IMR-90 (cell line): ENCODE data around the gene RIMS3. TPM values are rescaled to one million over a fixed set of nuclear protein-coding genes. Genes with fewer than 3 reads are reported as not detected.
A peak's percentile ranks its signal among the peaks of the same experiment; 100 is the strongest.

Experiments
- ATAC-seq: fragments of 200-7000 bp; cut with Tn5 transposase; 2 replicates; pipeline ENCODE4 v1.9.1; 2020; ENCODE audit warnings: low read depth, mild to moderate bottlenecking, moderate library complexity
- BruUV-seq: library from RNA; stranded (reverse); fragments of 400-500 nt; replicated peaks from 2 replicates; lab custom pipeline; 2021; lab: Mats Ljungman, UMichigan
- CTCF ChIA-PET: fragments of 300-600 bp; formaldehyde crosslinking; extraction: SDS; loops from one replicate; lab custom pipeline; 2021; ENCODE audit warnings: antibody characterized with exemption; lab: Yijun Ruan, JAX
- POLR2A ChIA-PET: fragments of 300-600 bp; sonication (Branson Sonifier 250); formaldehyde crosslinking; loops from one replicate; lab custom pipeline; 2022; ENCODE audit warnings: antibody characterized with exemption; ENCODE audit not compliant: unreplicated experiment; lab: Charles Lee
- DNase-seq: peaks from one replicate; pipeline ENCODE4 v3.0.0; 2013
- H2AFZ ChIP-seq: replicated peaks from 2 replicates; pipeline ENCODE3; 2013; ENCODE audit warnings: low read length, mild to moderate bottlenecking; ENCODE audit not compliant: poor library complexity
- H2AK5ac ChIP-seq: 2 replicates; pipeline ENCODE4 v1.6.1; 2013; ENCODE audit warnings: low read depth, low read length, inconsistent platforms
- H2AK9ac ChIP-seq: replicated peaks from 2 replicates; pipeline ENCODE3; 2013; ENCODE audit warnings: mild to moderate bottlenecking, low read depth, low read length, moderate library complexity; ENCODE audit not compliant: poor library complexity
- H2BK120ac ChIP-seq: 2 replicates; pipeline ENCODE4 v1.6.1; 2013; ENCODE audit warnings: low read depth, low read length, inconsistent platforms
- H2BK15ac ChIP-seq: 3 replicates; pipeline ENCODE4 v1.6.1; 2013; ENCODE audit warnings: low read depth, low read length, inconsistent platforms
- H2BK20ac ChIP-seq: 2 replicates; pipeline ENCODE4 v1.6.1; 2013; ENCODE audit warnings: low read depth, mild to moderate bottlenecking, inconsistent platforms, low read length, moderate library complexity
- H2BK5ac ChIP-seq: 2 replicates; pipeline ENCODE4 v1.6.1; 2013; ENCODE audit warnings: mild to moderate bottlenecking, low read depth, low read length, inconsistent platforms; ENCODE audit not compliant: poor library complexity, severe bottlenecking
- H3K14ac ChIP-seq: replicated peaks from 2 replicates; pipeline ENCODE4 v1.6.1; 2013; ENCODE audit warnings: low read depth, low read length, inconsistent platforms
- H3K18ac ChIP-seq: 2 replicates; pipeline ENCODE4 v1.6.1; 2013; ENCODE audit warnings: low read depth, low read length, control low read depth
- H3K23ac ChIP-seq: 2 replicates; pipeline ENCODE4 v1.6.1; 2013; ENCODE audit warnings: low read depth, low read length, inconsistent platforms
- H3K27ac ChIP-seq: 2 replicates; pipeline ENCODE4 v1.5.1; 2013; ENCODE audit warnings: mild to moderate bottlenecking, control low read depth, low read length; ENCODE audit not compliant: insufficient read depth
- H3K27me3 ChIP-seq: 2 replicates; pipeline ENCODE4 v1.6.1; 2013; ENCODE audit warnings: low read length; ENCODE audit not compliant: control insufficient read depth, insufficient read depth
- H3K36me3 ChIP-seq: 2 replicates; pipeline ENCODE4 v1.6.1; 2013; ENCODE audit warnings: low read length, mixed read lengths; ENCODE audit not compliant: control insufficient read depth, insufficient read depth
- H3K4ac ChIP-seq: 2 replicates; pipeline ENCODE4 v1.6.1; 2013; ENCODE audit warnings: low read depth, low read length, inconsistent platforms
- H3K4me1 ChIP-seq: 2 replicates; pipeline ENCODE4 v1.6.1; 2013; ENCODE audit warnings: low read length, mixed read lengths; ENCODE audit not compliant: control insufficient read depth, insufficient read depth
- H3K4me2 ChIP-seq: 2 replicates; pipeline ENCODE4 v1.6.1; 2013; ENCODE audit warnings: low read depth, mild to moderate bottlenecking, control low read depth, low read length, moderate library complexity
- H3K4me3 ChIP-seq: 2 replicates; pipeline ENCODE4 v1.5.1; 2013; ENCODE audit warnings: low read depth, mild to moderate bottlenecking, control low read depth, low read length, moderate library complexity; ENCODE audit not compliant: insufficient read depth
- H3K56ac ChIP-seq: 2 replicates; pipeline ENCODE4 v1.6.1; 2013; ENCODE audit warnings: low read length, inconsistent platforms; ENCODE audit not compliant: insufficient read depth; ENCODE audit errors: extremely low read depth
- H3K79me1 ChIP-seq, 2 experiments: 2 replicates each; pipeline ENCODE4 v1.6.1; 2013; ENCODE audit warnings: low read length in 2 of 2, inconsistent platforms in 1 of 2, low read depth in 1 of 2
- H3K9ac ChIP-seq: 2 replicates; pipeline ENCODE4 v1.6.1; 2013; ENCODE audit warnings: low read depth, low read length, control low read depth
- H3K9me1 ChIP-seq: 2 replicates; pipeline ENCODE4 v1.6.1; 2013; ENCODE audit warnings: low read length, inconsistent platforms; ENCODE audit not compliant: insufficient read depth
- H3K9me3 ChIP-seq: 2 replicates; pipeline ENCODE4 v1.6.1; 2013; ENCODE audit warnings: low read length; ENCODE audit not compliant: control insufficient read depth, insufficient read depth
- H4K20me1 ChIP-seq: 2 replicates; pipeline ENCODE4 v1.6.1; 2013; ENCODE audit warnings: low read length, inconsistent platforms; ENCODE audit not compliant: insufficient read depth
- H4K5ac ChIP-seq: 2 replicates; pipeline ENCODE4 v1.6.1; 2013; ENCODE audit warnings: mild to moderate bottlenecking, low read depth, low read length, control low read depth
- H4K8ac ChIP-seq, 2 experiments: 2 replicates each; pipeline ENCODE4 v1.6.1; 2013; ENCODE audit warnings: low read depth in 2 of 2, low read length in 2 of 2, control low read depth in 1 of 2, inconsistent platforms in 1 of 2
- H4K91ac ChIP-seq: 2 replicates; pipeline ENCODE4 v1.6.1; 2013; ENCODE audit warnings: low read depth, low read length, inconsistent platforms; ENCODE audit not compliant: insufficient read depth
- BHLHE40 ChIP-seq: fragments of 150-350 bp; IDR thresholded peaks from 2 replicates; pipeline ENCODE4 v1.6.1; 2016; ENCODE audit warnings: mild to moderate bottlenecking, low read depth, low read length
- CEBPB ChIP-seq: IDR thresholded peaks from 2 replicates; pipeline ENCODE4 v1.6.1; 2012; ENCODE audit warnings: low read depth, low read length, improper control_type of control experiment
- CHD1 ChIP-seq: IDR thresholded peaks from 2 replicates; pipeline ENCODE4 v1.6.1; 2012; ENCODE audit warnings: low read depth, low read length, improper control_type of control experiment
- FOS ChIP-seq: fragments of 150-350 bp; IDR thresholded peaks from 2 replicates; pipeline ENCODE4 v1.6.1; 2016; ENCODE audit warnings: low read depth, low read length
- MAZ ChIP-seq: IDR thresholded peaks from 2 replicates; pipeline ENCODE4 v1.6.1; 2012; ENCODE audit warnings: low read depth, mild to moderate bottlenecking, low read length, improper control_type of control experiment, moderate library complexity, borderline replicate concordance
- NFE2L2 ChIP-seq: fragments of 150-350 bp; IDR thresholded peaks from 2 replicates; pipeline ENCODE4 v1.6.1; 2016; ENCODE audit warnings: low read depth, mild to moderate bottlenecking, low read length
- POLR2A ChIP-seq: IDR thresholded peaks from 2 replicates; pipeline ENCODE4 v1.6.1; 2012; ENCODE audit warnings: mild to moderate bottlenecking, low read depth, low read length
- RAD21 ChIP-seq: IDR thresholded peaks from 2 replicates; pipeline ENCODE4 v1.6.1; 2012; ENCODE audit warnings: low read length, improper control_type of control experiment
- RCOR1 ChIP-seq: IDR thresholded peaks from 2 replicates; pipeline ENCODE4 v1.6.1; 2012; ENCODE audit warnings: mild to moderate bottlenecking, low read length, improper control_type of control experiment; ENCODE audit not compliant: insufficient replicate concordance
- RFX5 ChIP-seq: IDR thresholded peaks from 2 replicates; pipeline ENCODE4 v1.8.0; 2012; ENCODE audit warnings: low read depth, mild to moderate bottlenecking, low read length, moderate library complexity
- WGBS, 2 experiments: methylation state at CpG; one replicate each; pipeline versions ENCODE4 v1.1.5 to v1.1.7; 2013; ENCODE audit warnings: missing lambda C conversion rate in 2 of 2; ENCODE audit not compliant: insufficient read length in 1 of 2; ENCODE audit errors: extremely low coverage in 2 of 2; 5-methylcytosine and 5-hydroxymethylcytosine counted together
- dilution Hi-C: fragments of 300-500 bp; cut with HindIII; formaldehyde crosslinking; loops from one replicate; pipeline ENCODE4 v1.14.3; 2018; ENCODE audit warnings: low sequenced_read_pairs; ENCODE audit not compliant: unreplicated experiment
- in situ Hi-C: fragments of 300-500 bp; cut with MboI; formaldehyde crosslinking; loops from 3 replicates; pipeline ENCODE4 v1.14.3; 2019; ENCODE audit warnings: low sequenced_read_pairs, inconsistent platforms, mixed read lengths
- intact Hi-C: fragments of 100-400 bp; cut with micrococcal nuclease; formaldehyde crosslinking; loops from 2 replicates; pipeline ENCODE4 v1.10.0; 2022
- polyA plus RNA-seq, 3 experiments: library from polyadenylated mRNA; depleted of rRNA; stranded (reverse); fragments of >200 nt; gene quantifications; 2 replicates each; pipeline ENCODE4 v1.2.3, GENCODE V29; 2012; ENCODE audit warnings: low replicate concordance in 1 of 3
- total RNA-seq: library from RNA; depleted of rRNA; stranded (reverse); fragments of >200 nt; gene quantifications from 2 replicates; pipeline ENCODE4 v1.2.3, GENCODE V29; 2012
- TF ChIP-seq, protein P1 (sequence below): fragments of 150-350 bp; IDR thresholded peaks from 2 replicates; pipeline ENCODE4 v1.6.1; 2017; ENCODE audit warnings: mild to moderate bottlenecking, antibody characterized with exemption, low read length, low read depth
- TF ChIP-seq, protein P2 (sequence below): conservative IDR thresholded peaks from 2 replicates; pipeline ENCODE4 v1.5.1; 2012; ENCODE audit warnings: mild to moderate bottlenecking, low read depth, low read length, improper control_type of control experiment
- TF ChIP-seq, protein P3 (sequence below): fragments of 150-350 bp; IDR thresholded peaks from 2 replicates; pipeline ENCODE4 v1.6.1; 2016; ENCODE audit warnings: low read depth, mild to moderate bottlenecking, low read length, moderate library complexity, borderline replicate concordance

Gene RIMS3
- total and polyA plus RNA-seq, 2 of the 4 experiments (the other 2 are of a cell fraction) = 0.10 to 0.36 TPM

DNA sequence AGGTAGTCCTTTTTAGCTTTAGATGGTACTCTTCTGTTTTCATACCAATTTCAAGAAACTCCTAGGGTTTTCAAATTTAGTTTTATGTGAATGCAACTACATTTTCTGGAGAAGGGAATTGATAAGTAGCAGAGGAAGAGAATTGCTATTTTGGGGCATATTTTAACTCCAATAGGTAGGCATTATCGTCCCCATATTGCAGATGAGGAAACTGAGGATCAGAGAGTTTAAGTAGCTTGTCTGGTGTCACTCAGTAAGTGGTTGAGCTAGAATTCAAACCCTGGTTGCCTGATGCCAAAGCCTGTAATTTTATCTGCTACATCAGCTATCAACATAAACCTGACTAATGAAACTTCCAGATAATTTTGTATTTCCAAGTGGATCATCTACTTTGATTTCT lies 27.9 kb upstream of the RIMS3 start:
- TF ChIP-seq RFX5 (no peak), CHD1 (no peak), NFE2L2 (no peak), MAZ (no peak), POLR2A (no peak), BHLHE40 (no peak), RCOR1 (no peak), RAD21 (no peak), CEBPB (no peak), FOS (no peak)
- TF ChIP-seq, protein P1, sequence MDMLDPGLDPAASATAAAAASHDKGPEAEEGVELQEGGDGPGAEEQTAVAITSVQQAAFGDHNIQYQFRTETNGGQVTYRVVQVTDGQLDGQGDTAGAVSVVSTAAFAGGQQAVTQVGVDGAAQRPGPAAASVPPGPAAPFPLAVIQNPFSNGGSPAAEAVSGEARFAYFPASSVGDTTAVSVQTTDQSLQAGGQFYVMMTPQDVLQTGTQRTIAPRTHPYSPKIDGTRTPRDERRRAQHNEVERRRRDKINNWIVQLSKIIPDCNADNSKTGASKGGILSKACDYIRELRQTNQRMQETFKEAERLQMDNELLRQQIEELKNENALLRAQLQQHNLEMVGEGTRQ = no peak
- TF ChIP-seq, protein P2, sequence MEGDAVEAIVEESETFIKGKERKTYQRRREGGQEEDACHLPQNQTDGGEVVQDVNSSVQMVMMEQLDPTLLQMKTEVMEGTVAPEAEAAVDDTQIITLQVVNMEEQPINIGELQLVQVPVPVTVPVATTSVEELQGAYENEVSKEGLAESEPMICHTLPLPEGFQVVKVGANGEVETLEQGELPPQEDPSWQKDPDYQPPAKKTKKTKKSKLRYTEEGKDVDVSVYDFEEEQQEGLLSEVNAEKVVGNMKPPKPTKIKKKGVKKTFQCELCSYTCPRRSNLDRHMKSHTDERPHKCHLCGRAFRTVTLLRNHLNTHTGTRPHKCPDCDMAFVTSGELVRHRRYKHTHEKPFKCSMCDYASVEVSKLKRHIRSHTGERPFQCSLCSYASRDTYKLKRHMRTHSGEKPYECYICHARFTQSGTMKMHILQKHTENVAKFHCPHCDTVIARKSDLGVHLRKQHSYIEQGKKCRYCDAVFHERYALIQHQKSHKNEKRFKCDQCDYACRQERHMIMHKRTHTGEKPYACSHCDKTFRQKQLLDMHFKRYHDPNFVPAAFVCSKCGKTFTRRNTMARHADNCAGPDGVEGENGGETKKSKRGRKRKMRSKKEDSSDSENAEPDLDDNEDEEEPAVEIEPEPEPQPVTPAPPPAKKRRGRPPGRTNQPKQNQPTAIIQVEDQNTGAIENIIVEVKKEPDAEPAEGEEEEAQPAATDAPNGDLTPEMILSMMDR = no peak
- TF ChIP-seq, protein P3, sequence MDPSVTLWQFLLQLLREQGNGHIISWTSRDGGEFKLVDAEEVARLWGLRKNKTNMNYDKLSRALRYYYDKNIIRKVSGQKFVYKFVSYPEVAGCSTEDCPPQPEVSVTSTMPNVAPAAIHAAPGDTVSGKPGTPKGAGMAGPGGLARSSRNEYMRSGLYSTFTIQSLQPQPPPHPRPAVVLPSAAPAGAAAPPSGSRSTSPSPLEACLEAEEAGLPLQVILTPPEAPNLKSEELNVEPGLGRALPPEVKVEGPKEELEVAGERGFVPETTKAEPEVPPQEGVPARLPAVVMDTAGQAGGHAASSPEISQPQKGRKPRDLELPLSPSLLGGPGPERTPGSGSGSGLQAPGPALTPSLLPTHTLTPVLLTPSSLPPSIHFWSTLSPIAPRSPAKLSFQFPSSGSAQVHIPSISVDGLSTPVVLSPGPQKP = no peak
- Histone ChIP-seq H4K91ac (no peak overlapping the region), H2BK15ac (no peak overlapping the region), H4K5ac (no peak overlapping the region), H3K14ac (no peak overlapping the region), H3K27me3 (no peaks in the 10 kb centered on the region), H2AK5ac (no peak overlapping the region), H3K9me3 (no peaks in the 10 kb centered on the region), H3K4me3 (no peak overlapping the region), H3K27ac (no peak overlapping the region), H4K20me1 (peaks cover 3% of the 10 kb centered on the region; the same call in 1 of the 2 replicates), H3K9me1 (peaks cover 2% of the 10 kb centered on the region; the same call in 1 of the 2 replicates), H3K4ac (no peak overlapping the region), H3K9ac (no peak overlapping the region), H3K36me3 (no peaks in the 10 kb centered on the region), H3K56ac (no peak overlapping the region), H2BK120ac (no peak overlapping the region), H2BK20ac (no peak overlapping the region), H3K18ac (no peak overlapping the region), H3K4me2 (no peak overlapping the region), H3K23ac (no peak overlapping the region), H2BK5ac (no peak overlapping the region), H3K4me1 (no peaks in the 10 kb centered on the region), H2AK9ac (no peak overlapping the region), H4K8ac (peak overlapping the region; percentile 11 to 93; a peak in 2 of 4 replicates), H2AFZ (no peak overlapping the region), H3K79me1 (peaks cover 48 to 70% of the 10 kb centered on the region in 2 experiments)
- BruUV-seq = no TSS peak
- in situ Hi-C loops = no loop called here
- dilution Hi-C loops = no loop called here
- CTCF ChIA-PET = interaction anchor here (0.5 to 1.1 kb wide), 3 partner anchors 14 to 165 kb away, joined by 3 to 4 read pairs (median 4); no protein-coding TSS in a partner anchor
- no CpG with 5 or more reads among the region's 1 CpG for WGBS, 2 experiments
- no peak for ATAC-seq
- intact Hi-C loops = no loop called here
- POLR2A ChIA-PET = no interaction called here
- DNase-seq = no peak
